HEK293 (cell line): ENCODE measurements around the gene FAM151A.

Experiments
- CTCF ChIP-seq: fragments of 450-650 bp; formaldehyde crosslinking; IDR thresholded peaks from 2 replicates; pipeline ENCODE4 v1.5.1; 2016; ENCODE audit warnings: missing biosample characterization, missing genetic modification characterization
- REST ChIP-seq: fragments of 450-650 bp; formaldehyde crosslinking; IDR thresholded peaks from 2 replicates; pipeline ENCODE4 v1.5.1; 2016; ENCODE audit warnings: missing biosample characterization, missing genetic modification characterization
- ZNF155 ChIP-seq: fragments of 450-650 bp; formaldehyde crosslinking; IDR thresholded peaks from 2 replicates; pipeline ENCODE4 v1.5.1; 2016; ENCODE audit warnings: missing biosample characterization, missing genetic modification characterization
- TF ChIP-seq, protein P1 (sequence below): fragments of 450-650 bp; formaldehyde crosslinking; IDR thresholded peaks from 2 replicates; pipeline ENCODE4 v1.5.1; 2016; ENCODE audit warnings: missing biosample characterization, missing genetic modification characterization

- TF ChIP-seq, protein P1, sequence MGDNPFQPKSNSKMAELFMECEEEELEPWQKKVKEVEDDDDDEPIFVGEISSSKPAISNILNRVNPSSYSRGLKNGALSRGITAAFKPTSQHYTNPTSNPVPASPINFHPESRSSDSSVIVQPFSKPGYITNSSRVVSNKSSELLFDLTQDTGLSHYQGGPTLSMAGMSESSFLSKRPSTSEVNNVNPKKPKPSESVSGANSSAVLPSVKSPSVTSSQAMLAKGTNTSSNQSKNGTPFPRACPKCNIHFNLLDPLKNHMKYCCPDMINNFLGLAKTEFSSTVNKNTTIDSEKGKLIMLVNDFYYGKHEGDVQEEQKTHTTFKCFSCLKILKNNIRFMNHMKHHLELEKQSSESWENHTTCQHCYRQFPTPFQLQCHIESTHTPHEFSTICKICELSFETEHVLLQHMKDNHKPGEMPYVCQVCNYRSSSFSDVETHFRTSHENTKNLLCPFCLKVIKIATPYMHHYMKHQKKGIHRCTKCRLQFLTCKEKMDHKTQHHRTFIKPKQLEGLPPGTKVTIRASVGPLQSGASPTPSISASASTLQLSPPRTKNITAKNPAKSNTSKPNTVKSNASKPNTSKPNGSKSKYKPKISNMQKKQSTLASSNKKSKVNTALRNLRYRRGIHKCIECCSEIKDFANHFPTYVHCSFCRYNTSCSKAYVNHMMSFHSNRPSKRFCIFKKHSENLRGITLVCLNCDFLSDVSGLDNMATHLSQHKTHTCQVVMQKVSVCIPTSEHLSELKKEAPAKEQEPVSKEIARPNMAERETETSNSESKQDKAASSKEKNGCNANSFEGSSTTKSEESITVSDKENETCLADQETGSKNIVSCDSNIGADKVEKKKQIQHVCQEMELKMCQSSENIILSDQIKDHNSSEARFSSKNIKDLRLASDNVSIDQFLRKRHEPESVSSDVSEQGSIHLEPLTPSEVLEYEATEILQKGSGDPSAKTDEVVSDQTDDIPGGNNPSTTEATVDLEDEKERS (tag by site-specific recombination), result no peak
- TF ChIP-seq CTCF (tag by site-specific recombination), result no peak
- TF ChIP-seq ZNF155 (tag by site-specific recombination), result no peak
- TF ChIP-seq REST, result no peak
Measured at GRCh38 chr1:54585181-54586066, 37.9 kb downstream of the FAM151A start.
